Right cardiac atrium (tissue), 5 donors: ENCODE measurements around the gene DNAH12. TPM values are rescaled to one million over a fixed set of nuclear protein-coding genes. Genes with fewer than 3 reads are reported as not detected.
"Not testable (repeated sequence)": the region's sequence is repeated elsewhere in the genome, so short reads cannot be mapped to it uniquely, and the experiment has no call there.

Experiments used
- ATAC-seq, 2 donors: fragments of 200-7000 bp; cut with Tn5 transposase; one replicate each; pipeline versions ENCODE4 v1.8.0 to v1.9.1; 2020; ENCODE audit warnings: moderate library complexity in 2 of 2, mild to moderate bottlenecking in 1 of 2
- DNase-seq, 3 donors: peaks; one replicate each; pipeline ENCODE4 v3.0.0-alpha.2; 2020
- H3K27ac ChIP-seq: one replicate; pipeline ENCODE4 v1.5.1; 2013; ENCODE audit warnings: mild to moderate bottlenecking, low read length, control low read depth, moderate library complexity
- H3K27me3 ChIP-seq: one replicate; pipeline ENCODE4 v1.6.1; 2013; ENCODE audit not compliant: control insufficient read depth, insufficient read depth
- H3K4me1 ChIP-seq: one replicate; pipeline ENCODE4 v1.6.1; 2013; ENCODE audit warnings: low read length; ENCODE audit not compliant: control insufficient read depth, insufficient read depth
- H3K4me3 ChIP-seq: one replicate; pipeline ENCODE4 v1.5.1; 2013; ENCODE audit warnings: low read length, control low read depth
- H3K9me3 ChIP-seq: one replicate; pipeline ENCODE4 v1.6.1; 2013; ENCODE audit warnings: low read length; ENCODE audit not compliant: control insufficient read depth
- WGBS: extraction: QIAGEN DNeasy Blood & Tissue Kit; methylation state at CpG from one replicate; pipeline ENCODE4 v1.1.7; 2013; 5-methylcytosine and 5-hydroxymethylcytosine counted together
- intact Hi-C, 4 donors: fragments of 100-400 bp; cut with DNase I; formaldehyde crosslinking; loops; one replicate each; pipeline versions ENCODE4 v1.11.0 to v1.14.0; 2022 to 2023
- polyA plus RNA-seq: library from polyadenylated mRNA; stranded (reverse); fragments of 200-250 nt; gene quantifications from one replicate; pipeline ENCODE4 v1.2.3, GENCODE V29; 2013
- total RNA-seq, 4 donors: library from RNA; stranded (reverse); fragmentation: NEBNext Ultra II Directional; extraction: Animal tissue kit (Norgen Biotek cat#: 25700); gene quantifications; one replicate each; pipeline ENCODE4 v1.2.1, GENCODE V29; 2021
- donor health status: healthy with polysubstance abuse.
- donor health status: DM: no; HTN: yes; CAD: no.
- donor health status: DM: no; HTN: no; CAD: no.
- donor health status: DM: no; HTN: yes; CAD: no; lungs with severe emphysema.
- donor health status: DM: yes; HTN: yes; CAD: no.

DNAH12 gene
- total and polyA plus RNA-seq, 5 donors = 0.06 to 0.19 (median 0.09) TPM; not detected in 2

GRCh38 chr3:57365089-57365488, 179.1 kb downstream of the DNAH12 start:
- H3K4me1 ChIP-seq, H3K4me3 ChIP-seq, H3K9me3 ChIP-seq, ATAC-seq, DNase-seq, H3K27me3 ChIP-seq, H3K27ac ChIP-seq, intact Hi-C loops: not testable (repeated sequence)
- 85% methylated on average over 2 of the region's 2 CpGs for WGBS

GRCh38 chr3:57356275-57356674, 187.9 kb downstream of the DNAH12 start:
- H3K27ac ChIP-seq, H3K4me3 ChIP-seq, H3K27me3 ChIP-seq, H3K9me3 ChIP-seq, ATAC-seq, H3K4me1 ChIP-seq, DNase-seq, intact Hi-C loops: not testable (repeated sequence)
- 95% methylated on average over 1 of the region's 1 CpG for WGBS

- DNase-seq (no peak), ATAC-seq (no peak)
- intact Hi-C loops = no loop called here
- H3K4me1 ChIP-seq = no peaks in the 10 kb centered on the region
- 68% methylated on average over 1 of the region's 1 CpG for WGBS
- H3K4me3 ChIP-seq = no peak overlapping the region
- H3K27me3 ChIP-seq = no peaks in the 10 kb centered on the region
- no peaks in the 10 kb centered on the region for H3K9me3 ChIP-seq
- H3K27ac ChIP-seq = no peak overlapping the region
Observed at GRCh38 chr3:57354768-57355167, 189.4 kb downstream of the DNAH12 start.

DNA sequence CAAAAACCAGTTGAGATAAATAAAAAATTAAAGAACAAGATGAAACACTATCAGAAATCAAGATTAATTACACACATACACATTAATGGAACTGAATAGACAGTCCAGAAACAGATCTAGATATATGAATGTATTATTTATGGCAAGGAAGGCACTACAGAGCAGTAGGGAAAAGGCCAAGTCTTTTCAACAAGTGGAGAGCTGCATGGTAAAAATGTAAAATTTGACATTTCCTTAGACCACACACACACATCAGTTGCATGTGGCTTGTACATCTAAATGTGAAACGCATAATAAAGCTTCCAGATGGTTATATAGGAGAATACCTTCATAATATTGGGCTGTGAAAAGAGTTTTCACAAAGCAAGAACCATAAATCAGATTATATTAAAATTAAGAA, 193.9 kb downstream of the DNAH12 start:
- Histone ChIP-seq H3K27ac (no peak overlapping the region), H3K4me1 (no peaks in the 10 kb centered on the region), H3K27me3 (no peaks in the 10 kb centered on the region), H3K9me3 (no peaks in the 10 kb centered on the region), H3K4me3 (no peak overlapping the region)
- intact Hi-C loops = no loop called here
- 74% methylated on average over 1 of the region's 1 CpG for whole genome bisulfite sequencing
- DNase-seq (no peak), ATAC-seq (no peak)

GRCh38 chr3:57339071-57339642, 205.0 kb downstream of the DNAH12 start:
- not testable (repeated sequence) for H3K27ac ChIP-seq, ATAC-seq
- WGBS = 35% methylated on average over 7 of the region's 7 CpGs

GRCh38 chr3:57338272-57339070, 205.7 kb downstream of the DNAH12 start:
- H3K4me3 ChIP-seq, H3K9me3 ChIP-seq, H3K27ac ChIP-seq, intact Hi-C loops, H3K4me1 ChIP-seq, ATAC-seq, H3K27me3 ChIP-seq: not testable (repeated sequence)
- WGBS = 93% methylated on average over 40 of the region's 40 CpGs
- peak in 1 of 3 donors; percentile 46 for DNase-seq

More at GRCh38 chr3:57339071-57339642, 205.0 kb downstream of the DNAH12 start:
- H3K9me3 ChIP-seq, intact Hi-C loops, DNase-seq, H3K4me1 ChIP-seq, H3K27me3 ChIP-seq, H3K4me3 ChIP-seq: not testable (repeated sequence)

GRCh38 chr3:57335283-57335938, 208.7 kb downstream of the DNAH12 start:
- H3K4me1 ChIP-seq = no peaks in the 10 kb centered on the region
- no peak overlapping the region for H3K4me3 ChIP-seq
- 89% methylated on average over 5 of the region's 5 CpGs for WGBS
- intact Hi-C loops = no loop called here
- H3K27ac ChIP-seq = no peak overlapping the region
- no peak for DNase-seq
- ATAC-seq = no peak
- no peaks in the 10 kb centered on the region for H3K9me3 ChIP-seq
- H3K27me3 ChIP-seq = no peaks in the 10 kb centered on the region

- H3K27me3 ChIP-seq = no peaks in the 10 kb centered on the region
- no peak overlapping the region for H3K27ac ChIP-seq
- no peak for DNase-seq
- no peaks in the 10 kb centered on the region for H3K4me1 ChIP-seq
- intact Hi-C loops = no loop called here
- ATAC-seq = no peak
- H3K4me3 ChIP-seq = no peak overlapping the region
- 82% methylated on average over 3 of the region's 3 CpGs for WGBS
- H3K9me3 ChIP-seq = no peaks in the 10 kb centered on the region
Observed at GRCh38 chr3:57331078-57331610, 213.0 kb downstream of the DNAH12 start.

- DNase-seq, H3K4me1 ChIP-seq, H3K27ac ChIP-seq, H3K27me3 ChIP-seq, intact Hi-C loops, H3K9me3 ChIP-seq, ATAC-seq, H3K4me3 ChIP-seq: not testable (repeated sequence)
- 82% methylated on average over 1 of the region's 1 CpG for WGBS
Observed at GRCh38 chr3:57326498-57326897, 217.6 kb downstream of the DNAH12 start.

- Histone ChIP-seq H3K4me3 (no peak overlapping the region), H3K27me3 (no peaks in the 10 kb centered on the region), H3K27ac (no peak overlapping the region), H3K4me1 (no peaks in the 10 kb centered on the region), H3K9me3 (no peaks in the 10 kb centered on the region)
- DNase-seq = no peak
- intact Hi-C loops = no loop called here
- ATAC-seq = no peak
- 96% methylated on average over 3 of the region's 3 CpGs for WGBS
Observed at GRCh38 chr3:57314204-57314603, 229.9 kb downstream of the DNAH12 start.

- H3K4me1 ChIP-seq = no peaks in the 10 kb centered on the region
- H3K27ac ChIP-seq = no peak overlapping the region
- no peaks in the 10 kb centered on the region for H3K9me3 ChIP-seq
- ATAC-seq = no peak
- intact Hi-C loops = no loop called here
- H3K4me3 ChIP-seq = no peak overlapping the region
- H3K27me3 ChIP-seq = no peaks in the 10 kb centered on the region
- DNase-seq = no peak
- 39% methylated on average over 3 of the region's 3 CpGs for WGBS
Observed at GRCh38 chr3:57309769-57310360, 234.3 kb downstream of the DNAH12 start.
